Liver (tissue), 9 donors: ENCODE measurements around the gene NKD1. TPM values are rescaled to one million over a fixed set of nuclear protein-coding genes. Genes with fewer than 3 reads are reported as not detected.

Source experiments
- DNase-seq: peaks from one replicate; pipeline ENCODE4 v3.0.0-alpha.2; 2017; ENCODE audit warnings: low spot score
- H3K27ac ChIP-seq, 2 donors: one replicate each; pipeline ENCODE4 v1.7.0; 2013; ENCODE audit warnings: inconsistent platforms in 2 of 2, low read length in 2 of 2, control low read depth in 1 of 2, low read depth in 1 of 2, mild to moderate bottlenecking in 1 of 2
- H3K27me3 ChIP-seq, 4 donors: one replicate each; pipeline versions ENCODE4 v1.6.1 to v1.7.0; 2013; ENCODE audit warnings: low read length in 3 of 4, inconsistent platforms in 1 of 4, mild to moderate bottlenecking in 1 of 4, moderate library complexity in 1 of 4; ENCODE audit not compliant: control insufficient read depth in 4 of 4, insufficient read depth in 4 of 4
- H3K36me3 ChIP-seq, 4 donors: one replicate each; pipeline versions ENCODE4 v1.6.1 to v1.7.0; 2013; ENCODE audit warnings: low read length in 3 of 4, mild to moderate bottlenecking in 3 of 4, low read depth in 1 of 4, moderate library complexity in 1 of 4; ENCODE audit not compliant: control insufficient read depth in 4 of 4, insufficient read depth in 3 of 4
- H3K4me1 ChIP-seq, 4 donors: one replicate each; pipeline versions ENCODE4 v1.6.1 to v1.7.0; 2013; ENCODE audit warnings: low read length in 3 of 4, mild to moderate bottlenecking in 3 of 4, moderate library complexity in 1 of 4; ENCODE audit not compliant: control insufficient read depth in 4 of 4, insufficient read depth in 4 of 4
- H3K4me3 ChIP-seq, 3 donors: one replicate each; pipeline versions ENCODE4 v1.6.1 to v1.7.0; 2013; ENCODE audit warnings: low read length in 3 of 3, control low read depth in 1 of 3, low read depth in 1 of 3, mild to moderate bottlenecking in 1 of 3
- H3K9ac ChIP-seq, 2 donors: one replicate each; pipeline ENCODE4 v1.7.0; 2013; ENCODE audit warnings: low read length in 2 of 2, mild to moderate bottlenecking in 2 of 2, moderate library complexity in 2 of 2, control low read depth in 1 of 2, low read depth in 1 of 2
- H3K9me3 ChIP-seq, 4 donors: one replicate each; pipeline versions ENCODE4 v1.6.1 to v1.7.0; 2013; ENCODE audit warnings: low read length in 3 of 4; ENCODE audit not compliant: control insufficient read depth in 4 of 4
- EGR1 ChIP-seq, 2 donors: IDR thresholded peaks; 2 replicates each; pipeline ENCODE4 v1.6.1; 2016 to 2018; ENCODE audit warnings: antibody characterized with exemption in 2 of 2, low read depth in 2 of 2
- FOXA1 ChIP-seq: IDR thresholded peaks from 2 replicates; pipeline ENCODE4 v1.6.1; 2016; ENCODE audit warnings: antibody characterized with exemption
- FOXA2 ChIP-seq: IDR thresholded peaks from 2 replicates; pipeline ENCODE4 v1.6.1; 2016; ENCODE audit warnings: antibody characterized with exemption
- GABPA ChIP-seq, 2 donors: IDR thresholded peaks in 1 of 2; conservative IDR thresholded peaks in 1 of 2; 2 replicates each; pipeline ENCODE4 v1.6.1; 2016; ENCODE audit warnings: antibody characterized with exemption in 2 of 2, mild to moderate bottlenecking in 1 of 2, moderate library complexity in 1 of 2
- HNF4A ChIP-seq, 2 donors: conservative IDR thresholded peaks; 2 replicates each; pipeline ENCODE4 v1.6.1; 2016; ENCODE audit warnings: antibody characterized with exemption in 2 of 2, mild to moderate bottlenecking in 2 of 2
- HNF4G ChIP-seq: IDR thresholded peaks from 2 replicates; pipeline ENCODE4 v1.6.1; 2016; ENCODE audit warnings: antibody characterized with exemption
- JUND ChIP-seq, 2 donors: IDR thresholded peaks; 2 replicates each; pipeline ENCODE4 v1.6.1; 2016; ENCODE audit warnings: antibody characterized with exemption in 2 of 2
- MAX ChIP-seq: IDR thresholded peaks from 2 replicates; pipeline ENCODE4 v1.6.1; 2016; ENCODE audit warnings: antibody characterized with exemption
- RAD21 ChIP-seq, 2 donors: IDR thresholded peaks; 2 replicates each; pipeline ENCODE4 v1.6.1; 2016; ENCODE audit warnings: antibody characterized with exemption in 2 of 2, mild to moderate bottlenecking in 2 of 2
- RXRA ChIP-seq, 2 donors: IDR thresholded peaks; 2 replicates each; pipeline ENCODE4 v1.6.1; 2017 to 2018; ENCODE audit warnings: antibody characterized with exemption in 2 of 2, mild to moderate bottlenecking in 1 of 2
- SP1 ChIP-seq: IDR thresholded peaks from 2 replicates; pipeline ENCODE4 v1.6.1; 2018; ENCODE audit warnings: antibody characterized with exemption, mild to moderate bottlenecking
- TAF1 ChIP-seq: conservative IDR thresholded peaks from 2 replicates; pipeline ENCODE4 v1.6.1; 2016; ENCODE audit warnings: antibody characterized with exemption, mild to moderate bottlenecking
- YY1 ChIP-seq: IDR thresholded peaks from 2 replicates; pipeline ENCODE4 v1.6.1; 2016; ENCODE audit warnings: antibody characterized with exemption, mild to moderate bottlenecking
- ZBTB33 ChIP-seq: IDR thresholded peaks from 2 replicates; pipeline ENCODE4 v1.6.1; 2016; ENCODE audit warnings: antibody characterized with exemption
- WGBS: extraction: QIAGEN DNeasy Blood & Tissue Kit; methylation state at CpG from one replicate; pipeline ENCODE4 v1.1.7; 2013; 5-methylcytosine and 5-hydroxymethylcytosine counted together
- polyA plus RNA-seq, 2 donors: library from polyadenylated mRNA; stranded (reverse) in 1 of 2; unstranded in 1 of 2; fragments of 200-250 nt in 1 of 2; fragments of >200 nt in 1 of 2; fragmentation: Nextera tagmentation in 1 of 2; extraction: Ambion mirVana in 1 of 2; gene quantifications; one replicate each; pipeline versions ENCODE4 v1.2.1 to v1.2.3, GENCODE V29; 2013 to 2015
- total RNA-seq, 2 donors: library from RNA; depleted of rRNA; stranded (reverse); fragments of >200 nt; gene quantifications; one replicate each; pipeline ENCODE4 v1.2.3, GENCODE V29; 2014
- TF ChIP-seq, protein P1 (sequence below): IDR thresholded peaks from 2 replicates; pipeline ENCODE4 v1.6.1; 2016; ENCODE audit warnings: antibody characterized with exemption, mild to moderate bottlenecking
- TF ChIP-seq, protein P2 (sequence below): fragments of 150-350 bp; IDR thresholded peaks from 2 replicates; pipeline ENCODE4 v1.5.1; 2017; ENCODE audit warnings: improper control_type of control experiment, low read depth, low read length; ENCODE audit not compliant: missing input control
- TF ChIP-seq, protein P3 (sequence below): IDR thresholded peaks from 2 replicates; pipeline ENCODE4 v1.6.1; 2016; ENCODE audit warnings: antibody characterized with exemption
- donor health status: healthy.
- donor health status: healthy.
- donor health status: healthy.
- donor health status: healthy.
- donor health status: healthy.

NKD1 gene
- total and polyA plus RNA-seq, 4 donors, result 0.28 to 3.5 (median 0.85) TPM

- Histone ChIP-seq H3K9me3 (no peaks in the 10 kb centered on the region), H3K4me1 (no peaks in the 10 kb centered on the region), H3K27ac (no peak overlapping the region), H3K9ac (no peak overlapping the region), H3K27me3 (no peaks in the 10 kb centered on the region), H3K36me3 (no peaks in the 10 kb centered on the region), H3K4me3 (no peak overlapping the region)
- 92% methylated on average over 4 of the region's 4 CpGs for WGBS
- TF ChIP-seq GABPA (IDR thresholded peaks at IDR 0.05 in 1 of 2, conservative IDR thresholded peaks at IDR 0.05 in 1 of 2) (no peak), YY1 (no peak), TAF1 (no peak), EGR1 (IDR thresholded peaks at IDR 0.05; ENCODE audit: low read depth in 2 of 2) (no peak), HNF4G (no peak), FOXA1 (no peak), FOXA2 (no peak), RAD21 (IDR thresholded peaks at IDR 0.05) (no peak), ZBTB33 (no peak), RXRA (IDR thresholded peaks at IDR 0.05) (no peak), HNF4A (conservative IDR thresholded peaks at IDR 0.05) (no peak), SP1 (no peak), JUND (IDR thresholded peaks at IDR 0.05) (no peak)
- TF ChIP-seq, protein P1, sequence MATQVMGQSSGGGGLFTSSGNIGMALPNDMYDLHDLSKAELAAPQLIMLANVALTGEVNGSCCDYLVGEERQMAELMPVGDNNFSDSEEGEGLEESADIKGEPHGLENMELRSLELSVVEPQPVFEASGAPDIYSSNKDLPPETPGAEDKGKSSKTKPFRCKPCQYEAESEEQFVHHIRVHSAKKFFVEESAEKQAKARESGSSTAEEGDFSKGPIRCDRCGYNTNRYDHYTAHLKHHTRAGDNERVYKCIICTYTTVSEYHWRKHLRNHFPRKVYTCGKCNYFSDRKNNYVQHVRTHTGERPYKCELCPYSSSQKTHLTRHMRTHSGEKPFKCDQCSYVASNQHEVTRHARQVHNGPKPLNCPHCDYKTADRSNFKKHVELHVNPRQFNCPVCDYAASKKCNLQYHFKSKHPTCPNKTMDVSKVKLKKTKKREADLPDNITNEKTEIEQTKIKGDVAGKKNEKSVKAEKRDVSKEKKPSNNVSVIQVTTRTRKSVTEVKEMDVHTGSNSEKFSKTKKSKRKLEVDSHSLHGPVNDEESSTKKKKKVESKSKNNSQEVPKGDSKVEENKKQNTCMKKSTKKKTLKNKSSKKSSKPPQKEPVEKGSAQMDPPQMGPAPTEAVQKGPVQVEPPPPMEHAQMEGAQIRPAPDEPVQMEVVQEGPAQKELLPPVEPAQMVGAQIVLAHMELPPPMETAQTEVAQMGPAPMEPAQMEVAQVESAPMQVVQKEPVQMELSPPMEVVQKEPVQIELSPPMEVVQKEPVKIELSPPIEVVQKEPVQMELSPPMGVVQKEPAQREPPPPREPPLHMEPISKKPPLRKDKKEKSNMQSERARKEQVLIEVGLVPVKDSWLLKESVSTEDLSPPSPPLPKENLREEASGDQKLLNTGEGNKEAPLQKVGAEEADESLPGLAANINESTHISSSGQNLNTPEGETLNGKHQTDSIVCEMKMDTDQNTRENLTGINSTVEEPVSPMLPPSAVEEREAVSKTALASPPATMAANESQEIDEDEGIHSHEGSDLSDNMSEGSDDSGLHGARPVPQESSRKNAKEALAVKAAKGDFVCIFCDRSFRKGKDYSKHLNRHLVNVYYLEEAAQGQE, result no peak
- TF ChIP-seq, protein P2, sequence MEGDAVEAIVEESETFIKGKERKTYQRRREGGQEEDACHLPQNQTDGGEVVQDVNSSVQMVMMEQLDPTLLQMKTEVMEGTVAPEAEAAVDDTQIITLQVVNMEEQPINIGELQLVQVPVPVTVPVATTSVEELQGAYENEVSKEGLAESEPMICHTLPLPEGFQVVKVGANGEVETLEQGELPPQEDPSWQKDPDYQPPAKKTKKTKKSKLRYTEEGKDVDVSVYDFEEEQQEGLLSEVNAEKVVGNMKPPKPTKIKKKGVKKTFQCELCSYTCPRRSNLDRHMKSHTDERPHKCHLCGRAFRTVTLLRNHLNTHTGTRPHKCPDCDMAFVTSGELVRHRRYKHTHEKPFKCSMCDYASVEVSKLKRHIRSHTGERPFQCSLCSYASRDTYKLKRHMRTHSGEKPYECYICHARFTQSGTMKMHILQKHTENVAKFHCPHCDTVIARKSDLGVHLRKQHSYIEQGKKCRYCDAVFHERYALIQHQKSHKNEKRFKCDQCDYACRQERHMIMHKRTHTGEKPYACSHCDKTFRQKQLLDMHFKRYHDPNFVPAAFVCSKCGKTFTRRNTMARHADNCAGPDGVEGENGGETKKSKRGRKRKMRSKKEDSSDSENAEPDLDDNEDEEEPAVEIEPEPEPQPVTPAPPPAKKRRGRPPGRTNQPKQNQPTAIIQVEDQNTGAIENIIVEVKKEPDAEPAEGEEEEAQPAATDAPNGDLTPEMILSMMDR, result no peak
- TF ChIP-seq, protein P3, sequence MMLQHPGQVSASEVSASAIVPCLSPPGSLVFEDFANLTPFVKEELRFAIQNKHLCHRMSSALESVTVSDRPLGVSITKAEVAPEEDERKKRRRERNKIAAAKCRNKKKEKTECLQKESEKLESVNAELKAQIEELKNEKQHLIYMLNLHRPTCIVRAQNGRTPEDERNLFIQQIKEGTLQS, result no peak
- no peak for DNase-seq
Measured at GRCh38 chr16:50641818-50642187, 93.6 kb downstream of the NKD1 start.

DNA sequence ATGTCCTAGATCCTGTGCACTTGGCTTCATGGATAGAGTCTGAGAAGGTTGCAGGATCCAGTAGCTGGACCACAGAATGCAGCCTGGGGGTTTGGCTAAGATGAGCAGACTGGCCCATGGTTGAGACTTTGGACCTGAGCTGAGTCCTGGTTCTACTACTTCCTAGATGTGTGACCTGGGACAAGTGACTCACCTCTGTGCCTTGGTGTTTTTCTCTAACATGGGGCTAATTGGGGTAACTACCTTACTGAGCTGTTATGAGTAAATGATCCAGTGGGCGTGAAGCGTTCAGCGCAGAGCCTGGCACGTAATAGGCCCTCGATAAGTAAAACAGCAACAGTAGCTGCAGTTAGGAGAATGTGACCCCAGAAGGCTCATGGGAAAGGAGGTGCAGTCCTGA is 94.2 kb downstream of the NKD1 start:
- WGBS, result 97% methylated on average over 5 of the region's 5 CpGs
- no peak for DNase-seq
- TF ChIP-seq ZBTB33, result no peak
- no peak for TF ChIP-seq JUND (IDR thresholded peaks at IDR 0.05)
- no peak for TF ChIP-seq GABPA (IDR thresholded peaks at IDR 0.05 in 1 of 2, conservative IDR thresholded peaks at IDR 0.05 in 1 of 2)
- TF ChIP-seq, protein P1, result no peak
- no peak for TF ChIP-seq RAD21 (IDR thresholded peaks at IDR 0.05)
- no peak for TF ChIP-seq EGR1 (IDR thresholded peaks at IDR 0.05; ENCODE audit: low read depth in 2 of 2)
- TF ChIP-seq, protein P3, result no peak
- TF ChIP-seq MAX, result no peak
- TF ChIP-seq TAF1, result no peak
- no peak for TF ChIP-seq HNF4G

More for the DNA sequence above, 94.2 kb downstream of the NKD1 start:
- Histone ChIP-seq H3K4me3 (no peak overlapping the region), H3K27ac (no peak overlapping the region), H3K36me3 (no peaks in the 10 kb centered on the region), H3K27me3 (no peaks in the 10 kb centered on the region), H3K9ac (no peak overlapping the region), H3K4me1 (no peaks in the 10 kb centered on the region), H3K9me3 (no peaks in the 10 kb centered on the region)
